Activated CD4-positive, alpha-beta T cell treated with anti-CD3 and anti-CD28 coated beads, Interleukin-2, amount 10 ng/mL, durations not matched to agents 7 days and 5 days (primary cell): ENCODE results near the gene HMOX1. TPM values are rescaled to one million over a fixed set of nuclear protein-coding genes. Genes with fewer than 3 reads are reported as not detected.
A peak's percentile ranks its signal among the peaks of the same experiment; 100 is the strongest.

Experiments used
- CTCF ChIA-PET: fragments of 350-600 bp; sonication (Branson Sonifier 250); formaldehyde crosslinking; loops from one replicate; lab custom pipeline; 2021; ENCODE audit warnings: antibody characterized with exemption; lab: Charles Lee
- POLR2A ChIA-PET: fragments of 350-600 bp; sonication (Branson Sonifier 250); formaldehyde crosslinking; loops from one replicate; lab custom pipeline; 2021; ENCODE audit warnings: antibody characterized with exemption; lab: Charles Lee
- DNase-seq: peaks from one replicate; pipeline ENCODE4 v3.0.0-alpha.2; 2020
- H3K27ac Mint-ChIP-seq: one replicate; pipeline ENCODE4 v1.8.0; 2021; ENCODE audit warnings: mild to moderate bottlenecking, moderate library complexity, mixed read lengths
- H3K27me3 Mint-ChIP-seq: one replicate; pipeline ENCODE4 v1.8.0; 2021; ENCODE audit warnings: mixed read lengths
- H3K36me3 Mint-ChIP-seq: one replicate; pipeline ENCODE4 v1.8.0; 2021; ENCODE audit warnings: low read depth, mixed read lengths
- H3K4me1 Mint-ChIP-seq: one replicate; pipeline ENCODE4 v1.8.0; 2021; ENCODE audit warnings: mixed read lengths
- H3K4me3 Mint-ChIP-seq: one replicate; pipeline ENCODE4 v1.8.0; 2021; ENCODE audit warnings: mild to moderate bottlenecking, moderate library complexity, mixed read lengths
- H3K9me3 Mint-ChIP-seq: one replicate; pipeline ENCODE4 v1.8.0; 2021; ENCODE audit warnings: mixed read lengths
- total RNA-seq, 2 experiments: library from RNA; stranded (reverse); gene quantifications; one replicate each; pipeline ENCODE4 v1.2.3, GENCODE V29; 2021

Gene HMOX1
- total RNA-seq, 2 experiments from 2014 or later: 0.31 to 0.32 TPM

DNA sequence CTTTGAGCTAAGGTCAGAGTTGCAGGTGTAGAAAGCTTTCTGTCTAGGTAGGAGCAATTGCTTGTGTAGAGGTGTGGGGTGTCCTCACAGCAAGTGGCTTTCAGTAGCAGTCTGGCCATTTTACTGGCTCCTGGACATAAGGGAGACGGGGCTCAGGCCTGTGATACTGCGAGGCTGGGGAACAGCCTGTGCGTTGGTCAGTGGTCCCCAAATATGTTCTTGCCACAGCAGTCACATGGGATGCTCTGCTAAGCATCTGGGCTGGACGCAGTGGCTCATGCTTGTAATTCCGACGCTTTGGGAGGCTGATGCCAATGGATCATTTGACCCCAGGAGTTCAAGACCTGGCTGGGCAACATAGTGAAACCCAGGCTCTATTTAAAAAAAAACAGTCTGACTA, 21.0 kb downstream of the HMOX1 start:
- Mint-ChIP-seq H3K9me3 (peaks cover 2% of the 10 kb centered on the region), H3K27me3 (no peaks in the 10 kb centered on the region), H3K4me3 (peak overlapping the region; percentile 97), H3K36me3 (peaks cover 42% of the 10 kb centered on the region), H3K27ac (peak overlapping the region; percentile 87), H3K4me1 (peaks cover 56% of the 10 kb centered on the region)
- ChIA-PET CTCF (interaction anchor here (0.8 kb wide), 1 partner anchor 19 kb away, joined by 3 read pairs; no protein-coding TSS in a partner anchor), POLR2A (interaction anchor here (0.6 kb wide), 1 partner anchor 121 kb away, joined by 3 read pairs; no protein-coding TSS in a partner anchor)
- DNase-seq: no peak

DNA sequence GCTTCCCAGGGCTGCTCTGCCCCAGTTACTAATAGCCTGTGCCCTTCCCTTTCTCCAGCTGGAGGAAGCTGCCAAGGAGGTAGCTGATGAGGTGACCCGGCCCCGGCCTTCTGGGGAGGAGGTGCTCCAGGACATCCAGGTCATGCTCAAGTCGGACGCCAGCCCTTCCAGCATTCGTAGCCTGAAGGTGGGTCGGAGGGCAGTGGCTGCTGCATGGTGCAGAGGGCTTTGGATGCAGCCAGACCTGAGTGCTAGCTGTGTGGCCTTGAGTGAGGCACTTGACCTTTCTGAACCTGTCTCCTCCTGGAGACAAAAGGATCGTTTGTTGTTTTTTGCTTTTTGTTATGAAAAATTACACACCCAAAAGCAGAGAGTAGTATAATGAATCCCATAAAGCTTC, 22.5 kb downstream of the HMOX1 start:
- ChIA-PET POLR2A (no interaction called here), CTCF (interaction anchor here (0.9 to 1.2 kb wide), 3 partner anchors 12 to 99 kb away, joined by 3 to 9 read pairs (median 3); no protein-coding TSS in a partner anchor)
- no peak for DNase-seq
- Mint-ChIP-seq H3K36me3 (peaks cover 54% of the 10 kb centered on the region), H3K4me1 (peaks cover 71% of the 10 kb centered on the region), H3K9me3 (peaks cover 2% of the 10 kb centered on the region), H3K27me3 (no peaks in the 10 kb centered on the region), H3K4me3 (no peak overlapping the region), H3K27ac (no peak overlapping the region)

DNA sequence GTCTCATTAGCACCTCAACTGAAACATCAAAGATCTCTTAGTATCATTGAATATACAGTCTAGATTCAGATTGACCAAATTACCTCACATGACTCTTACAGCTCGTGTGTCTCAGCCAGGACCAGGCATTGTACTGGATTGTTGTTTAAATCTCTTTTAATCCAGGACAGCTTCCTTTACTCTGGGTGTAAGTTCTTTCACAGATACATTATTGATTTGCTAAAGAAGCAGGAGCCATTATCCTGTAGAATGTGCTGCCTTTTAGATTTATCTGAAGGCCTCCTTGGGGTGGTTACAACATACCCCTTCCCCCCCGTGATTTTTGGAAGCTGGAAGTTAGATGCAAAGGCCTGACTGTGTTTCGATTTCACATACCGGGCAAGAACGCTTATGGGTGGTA, 23.3 kb downstream of the HMOX1 start:
- H3K4me1 Mint-ChIP-seq: peaks cover 73% of the 10 kb centered on the region
- H3K27ac Mint-ChIP-seq: no peak overlapping the region
- H3K36me3 Mint-ChIP-seq: peaks cover 54% of the 10 kb centered on the region
- no peak for DNase-seq
- CTCF ChIA-PET: interaction anchor here (0.6 to 1.2 kb wide), 6 partner anchors 10 to 188 kb away, joined by 3 to 9 read pairs (median 4); no protein-coding TSS in a partner anchor
- no peaks in the 10 kb centered on the region for H3K9me3 Mint-ChIP-seq
- POLR2A ChIA-PET: no interaction called here
- no peaks in the 10 kb centered on the region for H3K27me3 Mint-ChIP-seq
- H3K4me3 Mint-ChIP-seq: no peak overlapping the region

DNA sequence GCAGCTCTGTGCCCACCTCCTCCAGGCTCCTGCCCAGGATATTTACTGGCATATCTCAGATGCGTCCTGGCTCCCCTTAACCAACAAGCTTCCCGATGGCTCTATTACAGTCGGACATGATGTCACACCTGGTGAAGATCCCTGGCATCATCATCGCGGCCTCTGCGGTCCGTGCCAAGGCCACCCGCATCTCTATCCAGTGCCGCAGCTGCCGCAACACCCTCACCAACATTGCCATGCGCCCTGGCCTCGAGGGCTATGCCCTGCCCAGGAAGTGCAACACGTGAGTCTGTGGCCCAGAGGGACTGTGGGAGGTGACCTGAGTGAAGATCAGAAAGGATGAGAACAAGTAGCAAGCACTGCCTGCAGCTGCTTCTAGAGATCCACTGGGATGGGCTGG, 25.5 kb downstream of the HMOX1 start:
- H3K27me3 Mint-ChIP-seq: no peaks in the 10 kb centered on the region
- peaks cover 68% of the 10 kb centered on the region for H3K4me1 Mint-ChIP-seq
- CTCF ChIA-PET: interaction anchor here (1.2 kb wide), 1 partner anchor 15 kb away, joined by 3 read pairs; no protein-coding TSS in a partner anchor

DNA sequence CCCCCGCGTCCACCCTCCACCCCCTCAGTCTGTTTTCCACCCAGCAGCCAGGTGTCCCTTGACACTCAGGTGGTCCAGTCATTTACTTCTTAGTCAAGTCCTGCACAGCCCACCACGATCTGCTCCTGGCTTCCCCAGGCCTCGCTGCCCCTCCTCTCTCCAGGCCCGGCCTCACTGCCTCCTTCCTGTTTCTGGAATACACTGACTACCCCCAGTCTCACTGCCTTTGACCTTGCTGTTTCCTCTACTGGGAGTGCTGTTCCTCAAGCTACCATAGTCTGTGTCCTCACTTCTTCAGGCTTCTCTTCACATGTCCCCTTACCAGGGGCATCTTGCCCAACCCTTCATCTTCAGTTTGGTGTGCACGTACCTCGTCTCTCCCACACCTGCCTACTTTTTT, 26.5 kb downstream of the HMOX1 start:
- ChIA-PET CTCF (no interaction called here), POLR2A (no interaction called here)
- Mint-ChIP-seq H3K4me1 (peaks cover 61% of the 10 kb centered on the region), H3K9me3 (no peaks in the 10 kb centered on the region), H3K27ac (no peak overlapping the region), H3K4me3 (no peak overlapping the region), H3K27me3 (no peaks in the 10 kb centered on the region), H3K36me3 (peaks cover 55% of the 10 kb centered on the region)
- no peak for DNase-seq

More for the DNA sequence above, 25.5 kb downstream of the HMOX1 start:
- H3K4me3 Mint-ChIP-seq: no peak overlapping the region
- peaks cover 57% of the 10 kb centered on the region for H3K36me3 Mint-ChIP-seq
- H3K27ac Mint-ChIP-seq: no peak overlapping the region
- no peaks in the 10 kb centered on the region for H3K9me3 Mint-ChIP-seq
- DNase-seq: no peak
- POLR2A ChIA-PET: no interaction called here

DNA sequence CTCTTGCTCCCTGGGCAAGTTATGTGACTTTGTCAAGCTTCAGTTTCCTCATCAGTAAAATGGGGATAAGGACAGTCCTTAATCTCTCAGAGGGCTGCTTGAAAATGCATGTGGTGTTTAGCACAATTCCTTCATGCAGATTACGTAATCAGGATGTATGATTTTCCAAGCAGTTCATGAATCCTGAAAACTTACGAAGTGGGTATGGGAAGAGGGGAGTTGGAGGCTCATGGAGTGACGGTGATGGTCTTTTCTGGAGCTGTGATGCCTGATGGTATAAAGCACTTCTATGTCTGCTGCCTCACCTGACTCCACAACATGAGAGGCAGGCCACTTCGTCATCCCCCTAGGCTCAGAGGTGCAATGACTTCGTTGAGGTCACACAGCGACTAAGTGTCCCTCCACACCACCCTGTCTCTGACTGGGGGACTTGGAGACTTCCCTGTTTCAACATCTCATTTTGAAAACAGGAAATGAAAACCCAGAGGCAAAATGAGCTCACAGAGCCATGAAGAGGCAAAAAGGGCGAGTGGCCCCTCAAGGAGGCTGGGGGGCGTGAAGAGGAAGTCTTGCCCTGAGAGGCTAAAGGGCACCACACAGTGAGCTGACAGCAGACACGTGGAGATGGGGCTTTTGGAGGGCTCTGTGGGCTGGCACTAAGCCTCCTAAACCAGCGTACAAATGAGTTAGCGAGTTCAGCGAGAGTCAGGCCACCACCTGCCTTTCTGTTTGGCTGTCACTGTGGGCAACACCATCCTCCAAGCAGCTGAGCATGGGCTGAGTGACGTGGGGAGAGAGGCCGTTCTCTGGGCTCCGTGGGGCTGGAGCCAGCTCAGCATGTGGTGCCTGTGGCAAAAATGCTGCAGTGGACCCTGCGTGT, 29.1 kb downstream of the HMOX1 start:
- no peaks in the 10 kb centered on the region for H3K9me3 Mint-ChIP-seq
- no peaks in the 10 kb centered on the region for H3K27me3 Mint-ChIP-seq
- no peak overlapping the region for H3K4me3 Mint-ChIP-seq
- peak overlapping the region; percentile 47 for H3K27ac Mint-ChIP-seq
- peaks cover 39% of the 10 kb centered on the region for H3K4me1 Mint-ChIP-seq
- CTCF ChIA-PET: interaction anchor here (0.6 to 1.4 kb wide), 5 partner anchors 11 to 966 kb away, joined by 3 to 4 read pairs (median 4); no protein-coding TSS in a partner anchor
- DNase-seq: no peak
- peaks cover 52% of the 10 kb centered on the region for H3K36me3 Mint-ChIP-seq
- POLR2A ChIA-PET: no interaction called here

DNA sequence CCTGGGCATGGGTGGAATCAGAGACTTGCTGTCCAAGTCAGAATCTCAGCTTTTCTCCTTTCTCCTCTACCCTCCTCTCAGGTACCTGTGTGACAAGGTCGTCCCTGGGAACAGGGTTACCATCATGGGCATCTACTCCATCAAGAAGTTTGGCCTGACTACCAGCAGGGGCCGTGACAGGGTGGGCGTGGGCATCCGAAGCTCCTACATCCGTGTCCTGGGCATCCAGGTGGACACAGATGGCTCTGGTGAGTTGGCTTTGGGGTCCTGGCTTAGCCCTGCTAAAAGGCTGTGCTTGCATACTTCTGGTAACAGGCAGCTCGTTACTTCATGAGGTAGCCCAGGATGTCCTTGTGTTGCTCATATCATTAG, 29.8 kb downstream of the HMOX1 start:
- POLR2A ChIA-PET: no interaction called here
- Mint-ChIP-seq H3K36me3 (peaks cover 56% of the 10 kb centered on the region), H3K9me3 (no peaks in the 10 kb centered on the region), H3K27ac (peak overlapping the region; percentile 64), H3K4me1 (peaks cover 39% of the 10 kb centered on the region), H3K27me3 (no peaks in the 10 kb centered on the region), H3K4me3 (no peak overlapping the region)
- no peak for DNase-seq
- CTCF ChIA-PET: interaction anchor here (0.6 to 1.4 kb wide), 4 partner anchors 12 to 110 kb away, joined by 3 to 4 read pairs (median 4); no protein-coding TSS in a partner anchor

DNA sequence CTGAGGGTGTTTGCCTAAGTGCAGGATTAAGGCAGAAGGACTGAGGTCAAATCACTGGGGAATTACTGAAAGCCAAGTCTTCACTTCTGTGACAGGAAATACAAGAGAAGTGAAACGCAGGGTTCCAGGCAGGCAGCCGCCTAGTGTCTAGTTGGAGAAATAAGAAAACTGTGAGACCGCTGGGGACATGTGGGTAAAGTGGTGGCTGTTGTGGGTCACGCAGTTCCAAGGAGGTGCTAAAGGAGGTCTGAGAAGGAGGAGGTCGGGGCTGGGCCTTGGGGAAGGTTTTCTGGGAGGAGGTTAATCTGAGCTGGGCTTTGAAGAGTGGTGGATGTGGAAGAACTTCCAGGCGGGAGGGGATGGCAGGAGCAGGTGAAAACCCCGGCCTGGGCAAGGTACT, 30.2 kb downstream of the HMOX1 start:
- ChIA-PET CTCF (interaction anchor here (1.0 to 1.6 kb wide), 2 partner anchors 10 to 19 kb away, joined by 3 to 4 read pairs; no protein-coding TSS in a partner anchor), POLR2A (no interaction called here)
- no peak for DNase-seq
- H3K9me3 Mint-ChIP-seq: no peaks in the 10 kb centered on the region
- peaks cover 56% of the 10 kb centered on the region for H3K36me3 Mint-ChIP-seq
- H3K4me1 Mint-ChIP-seq: peaks cover 37% of the 10 kb centered on the region
- H3K27ac Mint-ChIP-seq: peak overlapping the region; percentile 64
- no peaks in the 10 kb centered on the region for H3K27me3 Mint-ChIP-seq
- H3K4me3 Mint-ChIP-seq: no peak overlapping the region

DNA sequence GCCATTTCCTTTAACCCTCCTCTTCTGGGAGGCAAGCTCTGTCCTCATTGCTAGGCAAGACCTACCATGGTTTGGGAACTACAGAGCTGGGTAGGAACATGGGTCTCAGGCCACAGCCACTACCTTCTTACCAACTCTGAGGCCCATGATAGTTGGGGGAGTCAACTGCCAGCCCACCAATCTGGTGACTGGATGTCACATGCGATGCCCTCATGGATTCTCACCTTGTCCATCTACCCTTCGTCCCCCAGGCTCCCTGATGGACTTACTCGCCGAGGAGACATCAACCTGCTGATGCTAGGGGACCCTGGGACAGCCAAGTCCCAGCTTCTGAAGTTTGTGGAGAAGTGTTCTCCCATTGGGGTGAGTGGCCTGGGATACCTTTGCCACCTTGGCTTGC, 32.7 kb downstream of the HMOX1 start:
- H3K36me3 Mint-ChIP-seq: peaks cover 47% of the 10 kb centered on the region
- H3K27ac Mint-ChIP-seq: peak overlapping the region; percentile 46
- no peak for DNase-seq
- CTCF ChIA-PET: interaction anchor here (1.5 to 1.8 kb wide), 2 partner anchors 9 to 13 kb away, joined by 4 to 6 read pairs; no protein-coding TSS in a partner anchor
- no peak overlapping the region for H3K4me3 Mint-ChIP-seq
- no peaks in the 10 kb centered on the region for H3K27me3 Mint-ChIP-seq
- POLR2A ChIA-PET: no interaction called here
- H3K9me3 Mint-ChIP-seq: no peaks in the 10 kb centered on the region
- peaks cover 13% of the 10 kb centered on the region for H3K4me1 Mint-ChIP-seq

DNA sequence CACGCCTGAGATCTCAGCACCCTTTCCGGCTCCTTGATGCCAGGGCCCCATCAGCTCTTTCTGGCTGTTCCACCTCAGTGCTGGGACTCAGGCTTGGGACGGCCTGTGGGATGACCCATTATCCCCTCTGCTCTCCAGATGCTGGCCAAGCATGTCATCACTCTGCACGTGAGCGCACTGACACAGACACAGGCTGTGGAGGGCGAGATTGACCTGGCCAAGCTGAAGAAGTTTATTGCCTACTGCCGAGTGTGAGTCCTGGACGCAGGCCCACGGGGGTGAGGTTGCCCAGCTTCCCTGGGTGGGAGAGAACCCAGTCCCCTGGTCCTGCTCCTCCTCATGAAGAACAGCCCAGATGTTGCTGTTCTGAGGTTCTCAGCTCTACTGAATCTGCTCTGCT, 36.7 kb downstream of the HMOX1 start:
- no peak for DNase-seq
- H3K27me3 Mint-ChIP-seq: no peaks in the 10 kb centered on the region
- H3K27ac Mint-ChIP-seq: no peak overlapping the region
- no peaks in the 10 kb centered on the region for H3K4me1 Mint-ChIP-seq
- H3K4me3 Mint-ChIP-seq: no peak overlapping the region
- H3K9me3 Mint-ChIP-seq: no peaks in the 10 kb centered on the region
- ChIA-PET CTCF (interaction anchor here (0.6 to 1.7 kb wide), 4 partner anchors 13 to 644 kb away, joined by 3 to 6 read pairs (median 4); no protein-coding TSS in a partner anchor), POLR2A (no interaction called here)
- H3K36me3 Mint-ChIP-seq: peaks cover 36% of the 10 kb centered on the region

DNA sequence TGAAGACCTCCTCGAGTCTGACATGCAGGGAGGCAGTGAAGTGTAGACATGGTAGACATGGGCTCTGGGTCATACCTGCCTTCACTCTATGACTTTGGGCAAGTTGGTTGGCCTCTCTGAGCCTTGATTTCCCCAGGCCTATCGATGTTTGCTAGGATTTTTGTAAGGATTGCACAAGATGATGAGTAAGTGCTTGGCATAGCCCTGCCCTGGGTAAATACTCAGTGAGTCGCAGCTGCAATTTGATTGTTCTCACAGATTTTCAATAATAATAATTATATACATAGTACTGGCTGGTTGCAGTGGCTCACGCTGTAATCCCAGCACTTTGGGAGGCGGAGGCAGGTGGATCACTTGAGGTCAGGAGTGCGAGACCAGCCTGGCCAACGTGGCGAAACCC, 37.2 kb downstream of the HMOX1 start:
- H3K9me3 Mint-ChIP-seq: no peaks in the 10 kb centered on the region
- no peaks in the 10 kb centered on the region for H3K27me3 Mint-ChIP-seq
- H3K27ac Mint-ChIP-seq: peak overlapping the region; percentile 36
- no peak for DNase-seq
- ChIA-PET CTCF (interaction anchor here (1.1 to 1.7 kb wide), 3 partner anchors 11 to 21 kb away, joined by 3 to 4 read pairs (median 3); no protein-coding TSS in a partner anchor), POLR2A (no interaction called here)
- H3K4me1 Mint-ChIP-seq: no peaks in the 10 kb centered on the region
- no peak overlapping the region for H3K4me3 Mint-ChIP-seq
- H3K36me3 Mint-ChIP-seq: peaks cover 39% of the 10 kb centered on the region

DNA sequence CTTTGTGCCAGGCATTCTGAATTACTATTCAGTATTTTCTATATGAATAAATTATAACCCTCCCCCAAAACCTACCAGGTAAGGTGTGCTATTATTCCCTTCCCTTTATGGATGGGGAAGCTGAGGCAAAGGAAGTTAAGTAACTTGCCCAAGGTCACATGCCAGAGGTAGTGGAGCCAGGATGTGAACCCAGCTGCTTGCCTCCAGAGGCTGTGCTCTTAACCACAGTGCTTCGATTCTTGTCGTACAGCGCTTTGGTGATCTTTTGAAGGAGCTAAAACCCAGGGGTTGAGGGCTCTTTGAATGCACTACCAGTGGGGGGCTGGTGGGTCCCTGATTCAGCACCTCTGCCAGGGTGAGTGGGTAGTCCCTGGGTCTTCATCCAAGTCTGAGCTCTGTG, 37.8 kb downstream of the HMOX1 start:
- ChIA-PET POLR2A (interaction anchor here (0.7 kb wide), 1 partner anchor 497 kb away, joined by 3 read pairs; no protein-coding TSS in a partner anchor), CTCF (interaction anchor here (1.1 to 1.3 kb wide), 2 partner anchors 10 to 12 kb away, joined by 3 read pairs; no protein-coding TSS in a partner anchor)
- H3K36me3 Mint-ChIP-seq: peaks cover 34% of the 10 kb centered on the region
- no peaks in the 10 kb centered on the region for H3K27me3 Mint-ChIP-seq
- H3K4me3 Mint-ChIP-seq: no peak overlapping the region
- DNase-seq: no peak
- H3K27ac Mint-ChIP-seq: no peak overlapping the region
- H3K9me3 Mint-ChIP-seq: no peaks in the 10 kb centered on the region
- H3K4me1 Mint-ChIP-seq: no peaks in the 10 kb centered on the region
